Measurements from ENCODE around the gene UPF3B.
"Not testable (repeated sequence)": the region's sequence is repeated elsewhere in the genome, so short reads cannot be mapped to it uniquely, and the experiment has no call there.

Gene UPF3B

DNA sequence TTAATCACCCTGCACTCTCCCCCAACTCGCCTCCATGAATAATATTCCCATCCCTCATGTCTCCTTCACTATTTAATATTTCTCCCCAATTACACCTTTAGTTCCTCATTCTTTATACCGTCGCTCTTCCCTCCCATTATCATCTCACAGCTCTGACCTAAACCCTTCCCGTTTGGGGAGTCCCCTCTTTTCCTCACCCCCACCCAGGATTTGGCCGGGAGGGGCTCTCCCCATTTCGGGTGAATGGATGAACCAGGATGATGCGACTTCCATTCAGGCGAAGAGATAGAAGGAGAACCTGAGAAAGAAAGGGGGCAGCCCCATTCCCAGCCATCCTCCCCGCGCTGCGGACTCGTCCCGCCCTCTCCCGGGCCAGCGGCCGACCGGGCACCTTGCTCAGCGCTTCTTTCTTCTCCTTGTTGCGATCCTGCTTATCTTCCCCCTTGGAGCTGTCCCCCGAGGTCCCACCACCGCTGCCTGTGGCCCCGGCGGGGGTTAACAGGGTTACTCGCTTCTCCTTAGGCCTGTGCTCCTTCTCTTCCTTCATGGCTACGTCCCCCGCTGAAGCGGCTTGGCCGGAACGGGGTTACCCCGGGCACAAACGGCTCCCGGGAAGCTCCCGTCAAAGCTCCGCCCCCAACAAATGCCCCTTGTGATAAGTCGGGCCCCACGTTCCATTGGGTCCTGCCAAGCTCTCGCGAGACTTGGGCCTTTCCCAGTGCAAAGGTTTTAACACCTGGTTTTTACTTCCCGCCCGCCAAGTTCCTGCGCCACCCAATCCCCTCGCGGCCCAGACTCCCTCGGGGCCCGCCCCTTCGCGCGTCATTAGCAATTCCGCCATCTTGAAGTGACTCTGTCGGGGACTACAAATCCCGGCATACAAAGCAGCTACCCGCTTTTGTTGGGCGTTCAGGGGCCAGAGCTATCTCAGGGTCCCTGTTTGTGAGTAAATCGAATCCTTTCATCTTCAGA, at the start of gene UPF3B:
UPF3B (minus strand) TSS at position 582 of the 972 bp plus-strand sequence; CDS start at position 547, 35 bp downstream.
- DNase-seq: peak; percentile 92

DNA sequence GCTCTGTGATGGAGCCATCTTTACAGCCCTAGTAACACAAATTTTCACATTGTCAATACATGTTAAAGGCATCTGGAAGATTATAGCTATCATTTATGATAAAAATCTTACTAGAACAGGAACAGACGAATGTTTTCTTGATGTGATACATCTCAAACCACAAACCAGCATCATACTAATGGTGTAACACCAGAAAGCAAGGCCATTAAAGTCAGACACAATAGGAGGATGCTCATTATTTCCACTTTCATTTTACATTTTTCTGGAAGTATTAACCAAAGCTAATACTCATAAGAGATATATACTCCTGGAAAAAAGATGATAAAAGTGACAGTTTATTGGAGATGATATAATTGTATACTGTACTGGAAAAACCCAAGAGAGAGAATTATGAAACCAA, 48.2 kb upstream of the UPF3B start:
- no peak for DNase-seq

- DNase-seq: no peak
Observed at GRCh38 chrX:119899125-119899524, 46.4 kb upstream of the UPF3B start.

GRCh38 chrX:119895843-119896326, 43.1 kb upstream of the UPF3B start, which contains the start of gene AKAP14:
TSS of gene AKAP14 (plus strand) at chrX:119895893. CDS start at chrX:119903224, 7,331 bp downstream.
- DNase-seq: no peak

DNA sequence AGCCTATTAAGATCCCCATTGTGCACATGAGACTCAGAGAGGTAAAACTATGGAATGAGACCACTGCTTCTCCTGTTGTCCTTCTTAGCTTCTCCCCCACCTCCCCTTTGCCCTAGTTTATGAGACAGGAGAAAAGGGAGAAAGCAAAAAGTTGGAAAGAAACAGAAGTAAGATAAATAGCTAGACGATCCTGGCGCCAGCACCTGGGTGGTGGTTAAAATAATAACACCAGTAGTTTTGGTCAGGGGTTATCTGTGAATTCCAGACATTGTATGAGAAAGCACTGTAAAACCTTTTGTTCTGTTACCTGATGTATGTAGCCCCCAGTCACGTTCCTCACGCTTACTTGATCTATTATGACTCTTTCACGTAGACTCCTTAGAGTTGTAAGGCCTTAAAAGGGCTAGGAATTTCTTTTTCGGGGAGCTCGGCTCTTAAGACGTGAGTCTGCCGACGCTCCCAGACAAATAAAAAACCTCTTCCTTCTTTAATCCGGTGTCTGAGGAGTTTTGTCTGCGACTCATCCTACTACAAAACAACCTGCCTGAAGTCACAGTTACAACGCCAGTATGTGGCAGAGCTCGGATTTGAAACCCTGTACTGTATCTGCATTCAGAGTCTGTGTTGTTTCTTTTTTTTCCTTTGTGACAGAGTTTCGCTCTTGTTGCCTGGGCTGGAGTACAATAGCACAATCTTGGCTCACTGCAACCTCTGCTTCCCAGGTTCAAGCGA, 39.4 kb upstream of the UPF3B start:
- not testable (repeated sequence) for DNase-seq

GRCh38 chrX:119890626-119891025, 37.9 kb upstream of the UPF3B start:
- DNase-seq: not testable (repeated sequence)

- DNase-seq: peak; percentile 79 to 80
Observed at GRCh38 chrX:119887721-119888425, 35.1 kb upstream of the UPF3B start.

DNA sequence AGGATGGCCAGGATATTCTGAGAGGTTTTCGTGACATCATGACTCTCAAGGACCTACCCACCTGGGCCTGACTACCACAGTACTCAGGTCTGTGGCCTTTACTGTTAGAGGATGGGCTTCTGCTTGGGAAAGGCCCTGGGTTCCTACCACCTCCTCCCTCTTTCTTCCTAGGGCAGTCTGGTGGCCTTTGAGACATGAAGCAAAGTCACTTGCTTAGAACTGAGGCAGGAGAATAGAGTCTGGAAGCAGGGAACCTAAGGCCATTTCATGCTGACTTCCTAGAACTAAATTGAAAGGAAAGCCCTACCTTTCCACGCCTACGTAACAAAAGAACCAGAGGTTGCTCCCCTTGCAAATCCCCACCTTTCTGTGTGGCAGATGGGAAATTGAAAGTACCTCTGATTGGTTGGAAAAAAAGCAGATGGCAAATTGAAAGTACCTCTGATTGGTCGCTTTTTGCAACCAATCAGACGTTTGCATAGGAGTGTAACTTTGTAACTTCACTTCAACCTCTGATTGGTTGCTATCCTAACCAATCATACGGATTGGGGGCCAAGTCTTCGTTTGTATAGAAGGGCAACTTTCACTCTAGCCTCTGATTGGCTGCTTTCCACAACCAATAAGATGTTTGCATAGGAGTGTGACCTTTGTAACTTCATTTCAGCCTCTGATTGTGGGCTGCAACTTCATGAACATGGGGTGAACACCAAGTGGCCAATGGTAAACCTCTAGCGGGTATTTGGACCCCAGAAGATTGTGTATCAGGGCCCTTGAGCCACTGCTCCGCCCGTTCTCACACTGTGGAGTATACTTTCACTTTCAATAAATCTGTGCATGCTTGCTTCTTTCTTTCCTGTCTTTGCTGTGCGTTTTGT, 33.0 kb upstream of the UPF3B start:
- no peak for DNase-seq

DNA sequence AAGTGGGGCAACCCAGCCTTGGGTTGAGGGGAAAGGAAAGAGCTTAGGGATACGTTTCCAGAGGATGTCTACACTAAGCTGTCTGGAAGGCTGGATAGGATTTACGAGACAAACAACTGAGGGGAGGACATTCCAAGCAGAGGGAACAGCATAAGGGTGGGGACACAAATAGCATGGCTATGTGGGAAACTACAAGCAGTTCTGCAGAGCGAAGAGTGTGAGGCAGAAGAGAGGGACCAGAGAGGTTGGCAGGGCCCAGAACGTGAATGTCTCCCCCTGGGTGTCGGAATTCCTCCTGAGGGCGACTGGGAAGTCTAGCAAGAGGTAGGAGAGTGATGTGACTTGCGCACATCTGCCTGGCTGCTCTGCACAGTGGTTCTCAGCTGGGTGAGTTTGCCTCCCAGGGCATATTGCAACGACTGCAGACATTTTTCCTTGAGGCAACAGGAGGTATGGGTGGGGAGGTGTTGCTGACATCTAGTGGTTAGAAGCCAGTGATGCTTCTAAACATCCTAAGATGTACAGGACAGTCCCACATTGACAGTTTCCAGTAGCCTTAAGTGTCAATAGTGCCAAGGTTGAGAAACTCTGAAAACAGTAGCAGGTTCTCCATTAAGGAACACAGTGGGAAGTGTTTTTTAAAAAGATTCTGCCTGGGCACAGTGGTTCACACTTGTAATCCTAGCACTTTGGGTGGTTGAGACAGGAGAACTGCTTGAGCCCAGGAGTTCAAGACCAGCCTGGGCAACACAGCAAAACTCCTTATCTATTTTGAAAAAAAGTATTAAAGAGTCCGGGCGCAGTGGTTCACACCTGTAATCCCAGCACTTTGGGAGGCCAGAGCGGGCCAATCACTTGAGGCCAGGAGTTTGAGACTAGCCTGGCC, 28.0 kb upstream of the UPF3B start:
- DNase-seq: peak; percentile 28 to 32

DNA sequence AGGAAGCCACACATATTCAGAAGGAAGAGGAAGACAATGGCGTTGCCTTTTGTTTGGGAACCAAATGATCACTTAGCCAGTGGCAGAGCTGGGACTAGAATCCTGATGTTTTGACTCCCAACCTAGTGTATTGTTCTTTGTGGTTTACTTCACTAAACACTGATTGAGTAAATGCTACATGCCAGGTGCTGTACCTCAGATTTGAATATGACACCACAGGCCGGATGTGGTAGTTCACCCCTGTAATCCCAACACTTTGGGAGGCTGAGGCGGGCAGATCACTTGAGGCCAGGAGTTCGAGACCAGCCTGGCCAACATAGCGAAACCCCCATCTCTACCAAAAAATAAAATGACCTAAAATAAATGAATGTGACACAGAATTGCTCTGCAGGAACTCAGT, 27.3 kb upstream of the UPF3B start:
- no peak for DNase-seq

- DNase-seq: no peak
Observed at GRCh38 chrX:119878740-119879139, 26.0 kb upstream of the UPF3B start.

DNA sequence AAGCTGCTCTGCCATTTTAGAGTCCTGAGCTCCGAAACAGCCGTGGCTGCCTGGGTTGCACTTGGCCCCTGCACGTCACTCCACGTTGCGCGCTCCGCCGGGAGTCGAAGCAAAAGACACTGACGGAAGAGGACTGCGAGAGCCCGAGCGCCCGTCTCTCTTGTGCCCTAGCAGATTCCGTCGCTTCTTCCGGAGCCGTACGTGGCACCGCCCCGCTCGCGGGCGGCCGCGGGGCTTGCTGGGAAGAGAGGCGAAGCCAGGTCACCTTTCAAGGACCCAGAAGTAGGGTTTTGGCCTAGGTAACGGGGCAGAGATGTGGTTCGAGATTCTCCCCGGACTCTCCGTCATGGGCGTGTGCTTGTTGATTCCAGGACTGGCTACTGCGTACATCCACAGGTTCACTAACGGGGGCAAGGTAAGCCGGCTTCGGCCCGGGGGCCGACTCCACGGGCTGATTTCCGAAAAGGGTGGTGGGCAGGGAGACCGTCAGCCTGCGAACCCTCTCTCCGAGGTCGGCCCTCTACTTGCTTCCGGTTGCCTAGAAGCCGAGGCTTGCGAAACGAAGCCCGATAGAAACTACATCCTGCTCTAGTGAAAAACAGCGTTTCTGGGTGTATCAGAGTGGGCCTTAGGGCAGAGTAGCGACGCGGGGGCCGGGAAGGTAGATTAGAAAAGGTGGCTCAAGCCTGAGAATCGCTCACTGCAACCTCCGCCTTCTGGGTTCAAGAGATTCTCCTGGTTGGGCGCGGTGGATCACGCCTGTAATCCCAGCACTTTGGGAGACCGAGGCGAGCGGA, 19.0 kb upstream of the UPF3B start, which contains the start of the genes NDUFA1 and RNF113A:
NDUFA1 (plus strand) TSS at position 234 of the 797 bp plus-strand sequence; CDS start at position 314, 80 bp downstream.
RNF113A (minus strand) TSS at position 135 of the 797 bp plus-strand sequence; CDS start at position 15, 120 bp downstream.
- DNase-seq: peak; percentile 85 to 89

DNA sequence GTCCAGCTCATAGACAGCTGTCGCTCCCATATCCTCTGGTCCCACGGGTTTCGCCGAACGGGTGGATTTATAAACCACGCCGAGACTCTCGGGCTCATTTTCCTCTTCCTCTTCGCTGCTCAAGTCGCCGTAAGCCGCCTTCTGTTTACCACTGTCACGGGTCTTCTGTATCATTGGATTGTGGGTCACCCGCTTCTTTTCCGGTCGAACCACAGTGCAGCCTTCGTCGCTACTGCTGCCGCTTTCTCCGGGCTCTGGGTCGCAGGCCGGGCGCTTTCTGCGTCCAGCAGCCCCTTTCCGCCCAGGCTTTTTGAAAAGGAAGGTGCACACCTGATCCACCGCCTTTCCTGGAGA, 18.5 kb upstream of the UPF3B start:
- DNase-seq: no peak

DNA sequence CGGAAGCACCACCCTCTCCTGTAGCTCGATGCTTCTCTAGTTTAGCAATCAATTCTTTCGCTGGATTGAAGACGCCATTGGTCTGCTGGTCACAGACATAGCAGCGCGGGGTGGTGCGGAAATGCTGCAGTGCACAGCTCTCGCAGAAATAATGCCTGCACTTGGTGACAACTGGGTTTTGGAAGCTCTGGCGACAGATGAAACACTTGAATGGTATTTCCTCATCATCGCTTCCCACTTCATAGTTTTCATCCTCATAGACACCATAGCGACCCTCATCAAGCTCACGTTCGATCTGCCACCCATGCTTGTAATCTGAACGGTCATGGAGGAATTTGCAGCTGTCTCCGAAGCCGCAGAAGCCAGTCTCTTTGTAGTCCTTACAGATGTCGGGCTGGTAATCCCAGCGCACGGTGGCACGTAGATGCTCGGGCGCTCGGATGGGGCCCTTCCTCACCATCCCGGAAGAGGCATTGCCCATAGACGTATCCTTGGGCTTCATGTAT, 17.9 kb upstream of the UPF3B start:
- DNase-seq: peak; percentile 42 to 47

DNA sequence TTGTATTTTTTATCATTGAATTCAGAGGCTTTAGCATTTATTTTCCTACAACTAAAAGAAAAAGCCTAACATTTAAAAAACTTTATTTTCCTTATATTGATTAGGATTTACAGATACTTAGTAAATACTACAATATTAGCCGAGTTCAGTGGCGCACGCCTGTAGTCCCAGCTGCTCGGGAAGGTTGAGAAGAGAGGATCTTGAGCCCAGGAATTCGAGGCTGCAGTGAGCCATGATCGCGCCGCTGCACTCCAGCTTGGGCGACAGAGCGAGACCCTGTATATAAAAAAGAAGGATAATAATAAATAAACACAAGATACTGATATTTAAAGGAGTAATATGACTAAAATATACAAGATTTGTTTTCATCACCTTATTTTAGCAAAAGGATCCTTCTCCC, 681 bp upstream of the UPF3B start:
- no peak for DNase-seq

- no peak for DNase-seq
Observed at GRCh38 chrX:119833905-119834304, 18.9 kb downstream of the UPF3B start.

DNA sequence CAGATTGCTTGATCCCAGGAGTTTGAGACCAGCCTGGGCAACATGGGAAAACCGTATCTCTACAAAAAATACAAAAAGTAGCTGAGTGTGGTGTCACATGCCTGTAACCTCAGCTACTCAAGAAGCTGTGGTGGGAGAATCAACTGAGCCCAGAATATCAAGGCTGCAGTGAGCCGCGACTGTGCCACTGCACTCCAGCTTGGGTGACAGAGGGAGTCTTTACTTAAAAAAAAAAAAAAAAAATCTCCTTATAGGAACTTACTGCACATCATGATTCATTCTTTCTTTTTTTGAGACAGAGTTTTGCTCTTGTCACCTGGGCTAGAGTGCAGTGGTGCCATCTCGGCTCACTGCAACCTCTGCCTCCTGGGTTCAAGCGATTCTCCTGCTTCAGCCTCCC, 24.3 kb downstream of the UPF3B start:
- DNase-seq: no peak

DNA sequence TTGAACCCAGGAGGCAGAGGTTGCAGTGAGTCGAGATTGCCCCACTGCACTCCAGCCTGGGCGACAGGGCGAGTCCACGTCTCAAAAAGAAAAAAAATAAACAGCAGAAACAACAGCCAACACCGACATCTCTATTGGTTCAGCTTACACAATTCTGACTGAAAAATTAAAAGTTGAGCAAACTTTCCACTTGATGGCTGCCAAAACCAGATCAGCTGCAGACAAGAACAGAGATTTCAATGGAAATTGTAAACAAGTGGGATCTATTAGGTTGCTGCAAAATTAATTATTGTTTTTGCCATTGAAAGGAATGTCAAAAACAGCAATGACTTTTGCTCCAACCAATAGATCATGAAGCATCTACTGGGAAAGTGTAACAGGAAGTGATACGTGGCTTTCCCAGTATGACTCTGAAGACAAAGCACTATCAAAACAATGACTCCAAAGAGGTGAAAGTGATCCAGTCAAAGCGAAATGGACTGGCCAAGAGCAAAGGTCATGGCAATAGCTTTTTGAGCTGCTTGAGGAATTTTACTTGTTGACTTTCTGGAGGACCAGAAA, 26.3 kb downstream of the UPF3B start:
- DNase-seq: no peak

GRCh38 chrX:119824221-119824620, 28.5 kb downstream of the UPF3B start:
- not testable (repeated sequence) for DNase-seq

Data from activated T-cell treated with anti-CD3 and anti-CD28 coated beads, Interleukin-2, amount 50 U/mL, for 48 hours (primary cell).